Measurements from ENCODE around the gene MAK. TPM values are rescaled to one million over a fixed set of nuclear protein-coding genes. Genes with fewer than 3 reads are reported as not detected.
A peak's percentile ranks its signal among the peaks of the same experiment; 100 is the strongest.

Gene MAK
- total and polyA plus RNA-seq, 2 of the 13 experiments (the other 11 are each of a cell fraction or from before 2014, with no cell fraction given) = 0.04 TPM; not detected in 1

DNA sequence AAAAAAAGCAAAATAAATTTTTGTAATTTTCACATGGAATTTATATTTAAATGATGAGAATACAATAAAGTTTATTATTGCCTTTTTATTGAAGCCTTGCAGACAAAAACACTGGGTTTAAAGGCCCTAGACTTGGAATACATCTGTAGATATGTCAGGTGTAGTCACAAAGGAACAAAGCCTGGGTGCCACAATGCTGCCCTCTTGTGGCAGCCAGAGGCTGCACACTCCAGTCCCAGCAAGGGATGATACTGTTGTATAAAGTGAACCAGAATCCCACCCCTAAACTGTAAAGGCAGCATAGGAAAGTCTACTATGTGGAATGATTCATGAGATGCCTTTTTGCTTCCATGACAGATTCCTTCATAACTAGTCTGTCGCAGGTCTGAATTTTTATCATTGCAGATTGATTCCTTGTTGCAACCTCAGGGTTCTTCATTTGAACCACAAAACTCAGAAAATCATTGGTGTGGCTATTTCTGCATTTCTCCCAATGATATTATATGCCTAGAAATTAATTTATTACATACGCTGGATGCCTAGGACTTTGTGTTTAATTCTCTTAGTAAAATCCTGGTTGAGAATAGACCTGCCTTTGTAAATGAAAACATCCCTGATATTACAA, 37.0 kb downstream of the MAK start (continued):
- TF ChIP-seq ARNT2 (CRISPR knock-in tag; IDR thresholded peaks at IDR 0.05; ENCODE audit: low read depth) = no peak
- no peak for TF ChIP-seq NR1H2 (CRISPR knock-in tag; IDR thresholded peaks at IDR 0.05; ENCODE audit: borderline replicate concordance, low read depth)
- TF ChIP-seq SIN3A (IDR thresholded peaks at IDR 0.05; ENCODE audit: borderline replicate concordance, low read depth, low read length) = no peak
- TF ChIP-seq ZNF800 (CRISPR knock-in tag; IDR thresholded peaks at IDR 0.05) = no peak
- TF ChIP-seq ZNF576 (CRISPR knock-in tag; IDR thresholded peaks at IDR 0.05) = no peak
- no peak for TF ChIP-seq ZNF205 (CRISPR knock-in tag; IDR thresholded peaks at IDR 0.05)
- TF ChIP-seq ZNF121 (CRISPR knock-in tag; IDR thresholded peaks at IDR 0.05) = no peak
- TF ChIP-seq ZNF430 (CRISPR knock-in tag; IDR thresholded peaks at IDR 0.05) = no peak
- TF ChIP-seq KAT8 (CRISPR knock-in tag; IDR thresholded peaks at IDR 0.05) = peak; percentile 46; the same call in 1 of the 2 replicates
- no peak for TF ChIP-seq SATB2 (CRISPR knock-in tag; IDR thresholded peaks at IDR 0.05)
- TF ChIP-seq, protein P1, sequence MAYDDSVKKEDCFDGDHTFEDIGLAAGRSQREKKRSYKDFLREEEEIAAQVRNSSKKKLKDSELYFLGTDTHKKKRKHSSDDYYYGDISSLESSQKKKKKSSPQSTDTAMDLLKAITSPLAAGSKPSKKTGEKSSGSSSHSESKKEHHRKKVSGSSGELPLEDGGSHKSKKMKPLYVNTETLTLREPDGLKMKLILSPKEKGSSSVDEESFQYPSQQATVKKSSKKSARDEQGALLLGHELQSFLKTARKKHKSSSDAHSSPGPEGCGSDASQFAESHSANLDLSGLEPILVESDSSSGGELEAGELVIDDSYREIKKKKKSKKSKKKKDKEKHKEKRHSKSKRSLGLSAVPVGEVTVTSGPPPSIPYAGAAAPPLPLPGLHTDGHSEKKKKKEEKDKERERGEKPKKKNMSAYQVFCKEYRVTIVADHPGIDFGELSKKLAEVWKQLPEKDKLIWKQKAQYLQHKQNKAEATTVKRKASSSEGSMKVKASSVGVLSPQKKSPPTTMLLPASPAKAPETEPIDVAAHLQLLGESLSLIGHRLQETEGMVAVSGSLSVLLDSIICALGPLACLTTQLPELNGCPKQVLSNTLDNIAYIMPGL (CRISPR knock-in tag; IDR thresholded peaks at IDR 0.05; ENCODE audit: borderline replicate concordance in 1 of 2, low read depth in 1 of 2) = peak in 1 of 2 experiments; percentile 73; a peak in 1 of 4 replicates
- TF ChIP-seq BRD4 (CRISPR knock-in tag; IDR thresholded peaks at IDR 0.05) = no peak
- TF ChIP-seq, protein P2, sequence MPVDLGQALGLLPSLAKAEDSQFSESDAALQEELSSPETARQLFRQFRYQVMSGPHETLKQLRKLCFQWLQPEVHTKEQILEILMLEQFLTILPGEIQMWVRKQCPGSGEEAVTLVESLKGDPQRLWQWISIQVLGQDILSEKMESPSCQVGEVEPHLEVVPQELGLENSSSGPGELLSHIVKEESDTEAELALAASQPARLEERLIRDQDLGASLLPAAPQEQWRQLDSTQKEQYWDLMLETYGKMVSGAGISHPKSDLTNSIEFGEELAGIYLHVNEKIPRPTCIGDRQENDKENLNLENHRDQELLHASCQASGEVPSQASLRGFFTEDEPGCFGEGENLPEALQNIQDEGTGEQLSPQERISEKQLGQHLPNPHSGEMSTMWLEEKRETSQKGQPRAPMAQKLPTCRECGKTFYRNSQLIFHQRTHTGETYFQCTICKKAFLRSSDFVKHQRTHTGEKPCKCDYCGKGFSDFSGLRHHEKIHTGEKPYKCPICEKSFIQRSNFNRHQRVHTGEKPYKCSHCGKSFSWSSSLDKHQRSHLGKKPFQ (CRISPR knock-in tag; IDR thresholded peaks at IDR 0.05; ENCODE audit: insufficient replicate concordance) = no peak
- TF ChIP-seq YEATS2 (CRISPR knock-in tag; IDR thresholded peaks at IDR 0.05; ENCODE audit: borderline replicate concordance) = peak; percentile 49; the same call in 1 of the 2 replicates
- 0 out of 2 replicates have a peak, but pooled peaks have one; percentile 13 for TF ChIP-seq IRF2 (CRISPR knock-in tag; IDR thresholded peaks at IDR 0.05)
- TF ChIP-seq NONO (IDR thresholded peaks at IDR 0.05) = no peak
- TF ChIP-seq NONO (CRISPR knock-in tag; conservative IDR thresholded peaks at IDR 0.05) = no peak
- no peak for TF ChIP-seq PAWR (CRISPR knock-in tag; IDR thresholded peaks at IDR 0.05; ENCODE audit: borderline replicate concordance)
- TF ChIP-seq ZBTB3 (CRISPR knock-in tag; IDR thresholded peaks at IDR 0.05; ENCODE audit: borderline replicate concordance, low read depth) = no peak
- no peak for TF ChIP-seq HIVEP1 (CRISPR knock-in tag; IDR thresholded peaks at IDR 0.05)
- TF ChIP-seq GMEB1 (CRISPR knock-in tag; IDR thresholded peaks at IDR 0.05; ENCODE audit: borderline replicate concordance) = no peak
- no peak for TF ChIP-seq CHCHD3 (CRISPR knock-in tag; IDR thresholded peaks at IDR 0.05)
- no peak for TF ChIP-seq ZNF674 (CRISPR knock-in tag; IDR thresholded peaks at IDR 0.05; ENCODE audit: low read depth)
